NT2/D1 (cell line): ENCODE data around the gene PCDHGB2.

Experiments used
- SUZ12 ChIP-seq: IDR thresholded peaks from 2 replicates; pipeline ENCODE4 v1.6.1; 2011; ENCODE audit not compliant: insufficient read length, insufficient read depth; ENCODE audit errors: extremely low read depth
- YY1 ChIP-seq: IDR thresholded peaks from 2 replicates; pipeline ENCODE4 v1.6.1; 2011; ENCODE audit not compliant: insufficient read length, insufficient read depth
- ZNF274 ChIP-seq: IDR thresholded peaks from 2 replicates; pipeline ENCODE4 v1.6.1; 2011; ENCODE audit warnings: mild to moderate bottlenecking, low read depth, low read length

DNA sequence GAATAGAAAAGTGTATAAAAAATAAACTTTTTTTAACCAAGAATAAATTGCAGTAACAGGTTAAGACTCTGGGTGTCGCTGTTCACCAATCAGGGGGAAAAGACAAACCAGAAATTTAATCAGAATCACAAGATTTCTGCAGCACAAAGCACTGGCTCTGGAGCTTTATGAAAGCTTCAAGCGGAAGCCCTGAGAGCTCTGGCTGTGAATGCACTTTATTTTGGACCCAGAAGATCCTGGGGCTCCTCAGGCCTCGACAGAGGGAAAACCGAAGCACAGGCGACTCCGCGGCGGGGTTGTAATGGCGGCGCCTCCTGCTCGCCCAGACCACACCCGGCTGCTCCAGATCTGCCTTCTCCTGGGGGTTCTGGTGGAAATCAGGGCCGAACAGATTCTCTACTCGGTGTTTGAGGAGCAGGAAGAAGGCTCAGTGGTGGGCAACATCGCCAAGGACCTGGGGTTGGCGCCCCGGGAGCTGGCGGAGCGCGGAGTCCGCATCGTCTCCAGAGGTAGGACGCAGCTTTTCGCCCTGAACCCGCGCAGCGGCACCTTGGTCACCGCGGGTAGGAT, 4.8 kb upstream of the PCDHGB2 start, which contains the start of gene PCDHGA4:
- TF ChIP-seq YY1 = no peak
- TF ChIP-seq SUZ12 = no peak
- TF ChIP-seq ZNF274 = no peak
